Measurements from ENCODE around the gene GRK1. TPM values are rescaled to one million over a fixed set of nuclear protein-coding genes. Genes with fewer than 3 reads are reported as not detected.

The GRK1 gene
- total RNA-seq, 2 experiments from 2014 or later, result not detected

DNA sequence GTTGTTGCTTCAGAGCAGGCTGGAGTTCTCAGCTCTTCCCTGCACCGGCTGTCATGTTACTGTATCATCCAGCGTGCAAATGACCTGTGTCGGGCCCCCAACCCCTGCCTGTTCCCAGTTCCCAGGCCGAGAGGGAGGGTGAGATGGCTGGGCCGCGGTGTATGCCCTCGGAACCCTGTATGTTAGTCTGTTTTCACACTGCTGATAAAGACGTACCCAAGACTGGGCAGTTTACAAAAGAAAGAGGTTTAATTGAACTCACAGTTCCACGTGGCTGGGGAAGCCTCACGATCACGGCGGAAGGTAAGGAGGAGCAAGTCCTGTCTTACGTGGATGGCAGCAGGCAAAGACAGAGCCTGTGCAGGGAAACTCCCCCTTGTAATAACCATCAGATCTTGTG is 102.9 kb downstream of the GRK1 start:
- Histone ChIP-seq H3K36me3 (ENCODE audit: insufficient read depth, low read length) (no peaks in the 10 kb centered on the region), H3K4me1 (ENCODE audit: insufficient read depth, low read length) (no peaks in the 10 kb centered on the region), H3K27ac (ENCODE audit: low read depth in 1 of 2, low read length in 2 of 2) (no peak overlapping the region), H3K4me3 (ENCODE audit: low read length) (no peak overlapping the region), H3K27me3 (ENCODE audit: control insufficient read depth in 1 of 2, insufficient read depth in 2 of 2, low read length in 2 of 2) (peaks cover 0 to under 1% of the 10 kb centered on the region in 2 experiments), H3K9me3 (ENCODE audit: control insufficient read depth in 1 of 2, insufficient read depth in 1 of 2, low read length in 2 of 2) (peaks cover 0 to 2% of the 10 kb centered on the region in 2 experiments)
- DNase-seq (no peak), ATAC-seq (ENCODE audit: poor library complexity) (no peak)
- H3K27ac Mint-ChIP-seq, result no peak overlapping the region
- H3K4me3 Mint-ChIP-seq, result no peak overlapping the region
- H3K4me1 Mint-ChIP-seq (ENCODE audit: low read depth), result no peaks in the 10 kb centered on the region
- CTCF ChIA-PET, result no interaction called here
- peaks cover 14% of the 10 kb centered on the region for H3K27me3 Mint-ChIP-seq
- H3K36me3 Mint-ChIP-seq (ENCODE audit: low read depth), result no peaks in the 10 kb centered on the region
- TF ChIP-seq, protein P1, sequence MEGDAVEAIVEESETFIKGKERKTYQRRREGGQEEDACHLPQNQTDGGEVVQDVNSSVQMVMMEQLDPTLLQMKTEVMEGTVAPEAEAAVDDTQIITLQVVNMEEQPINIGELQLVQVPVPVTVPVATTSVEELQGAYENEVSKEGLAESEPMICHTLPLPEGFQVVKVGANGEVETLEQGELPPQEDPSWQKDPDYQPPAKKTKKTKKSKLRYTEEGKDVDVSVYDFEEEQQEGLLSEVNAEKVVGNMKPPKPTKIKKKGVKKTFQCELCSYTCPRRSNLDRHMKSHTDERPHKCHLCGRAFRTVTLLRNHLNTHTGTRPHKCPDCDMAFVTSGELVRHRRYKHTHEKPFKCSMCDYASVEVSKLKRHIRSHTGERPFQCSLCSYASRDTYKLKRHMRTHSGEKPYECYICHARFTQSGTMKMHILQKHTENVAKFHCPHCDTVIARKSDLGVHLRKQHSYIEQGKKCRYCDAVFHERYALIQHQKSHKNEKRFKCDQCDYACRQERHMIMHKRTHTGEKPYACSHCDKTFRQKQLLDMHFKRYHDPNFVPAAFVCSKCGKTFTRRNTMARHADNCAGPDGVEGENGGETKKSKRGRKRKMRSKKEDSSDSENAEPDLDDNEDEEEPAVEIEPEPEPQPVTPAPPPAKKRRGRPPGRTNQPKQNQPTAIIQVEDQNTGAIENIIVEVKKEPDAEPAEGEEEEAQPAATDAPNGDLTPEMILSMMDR (IDR thresholded peaks at IDR 0.05), result no peak
- intact Hi-C loops (cut with DNase I, micrococcal nuclease), result no loop called here
- POLR2A ChIA-PET, result no interaction called here
- H3K9me3 Mint-ChIP-seq, result peaks cover 2% of the 10 kb centered on the region

DNA sequence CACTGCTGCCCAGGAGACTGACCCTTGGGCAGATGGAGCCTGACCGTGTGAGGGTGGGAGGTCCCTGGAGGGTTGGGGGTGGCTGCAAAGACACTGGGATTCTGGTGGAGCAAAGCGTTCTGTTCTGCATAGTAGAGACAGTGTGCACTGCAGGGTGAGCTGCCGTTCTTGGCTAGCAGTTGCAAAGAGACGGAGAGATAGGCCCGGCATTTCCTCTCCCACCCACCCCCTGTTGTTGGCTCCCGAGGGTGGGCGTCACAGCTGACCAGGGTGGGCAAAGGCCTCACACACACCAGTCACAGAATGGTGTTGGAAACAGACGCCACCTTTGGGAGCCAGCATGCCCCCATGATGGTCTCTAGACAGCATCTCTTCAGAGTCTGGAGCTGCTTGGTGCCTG is 103.4 kb downstream of the GRK1 start:
- DNase-seq (no peak), ATAC-seq (ENCODE audit: poor library complexity) (no peak)
- Histone ChIP-seq H3K27me3 (ENCODE audit: control insufficient read depth in 1 of 2, insufficient read depth in 2 of 2, low read length in 2 of 2) (no peaks in the 10 kb centered on the region), H3K9me3 (ENCODE audit: control insufficient read depth in 1 of 2, insufficient read depth in 1 of 2, low read length in 2 of 2) (peaks cover 0 to 5% of the 10 kb centered on the region in 2 experiments), H3K27ac (ENCODE audit: low read depth in 1 of 2, low read length in 2 of 2) (no peak overlapping the region), H3K4me1 (ENCODE audit: insufficient read depth, low read length) (no peaks in the 10 kb centered on the region), H3K36me3 (ENCODE audit: insufficient read depth, low read length) (no peaks in the 10 kb centered on the region), H3K4me3 (ENCODE audit: low read length) (no peak overlapping the region)
- TF ChIP-seq, protein P1 (IDR thresholded peaks at IDR 0.05), result no peak
- no peak overlapping the region for H3K4me3 Mint-ChIP-seq
- intact Hi-C loops (cut with DNase I, micrococcal nuclease), result no loop called here
- no peak overlapping the region for H3K27ac Mint-ChIP-seq
- H3K36me3 Mint-ChIP-seq (ENCODE audit: low read depth), result no peaks in the 10 kb centered on the region
- ChIA-PET POLR2A (no interaction called here), CTCF (no interaction called here)
- H3K27me3 Mint-ChIP-seq, result peaks cover 8% of the 10 kb centered on the region
- H3K4me1 Mint-ChIP-seq (ENCODE audit: low read depth), result no peaks in the 10 kb centered on the region
- peaks cover 2% of the 10 kb centered on the region for H3K9me3 Mint-ChIP-seq

DNA sequence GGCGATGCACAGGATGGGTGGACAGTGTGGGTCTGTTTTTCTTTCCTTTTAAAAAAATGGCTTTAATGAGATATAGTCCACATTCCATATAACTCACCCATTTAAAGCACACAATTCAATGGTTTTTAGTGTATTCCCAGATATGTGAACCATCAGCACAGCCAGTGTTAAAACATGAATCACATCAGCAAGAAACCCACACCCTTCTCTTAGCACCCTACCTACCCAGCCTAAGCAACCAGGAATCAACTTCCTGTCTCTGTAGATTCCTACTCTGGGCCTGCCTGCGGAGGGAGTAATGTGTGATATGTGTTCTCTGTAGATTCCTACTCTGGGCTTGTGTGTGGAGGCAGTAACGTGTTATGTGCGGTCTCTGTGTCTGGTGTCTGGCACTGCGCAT is 103.9 kb downstream of the GRK1 start:
- H3K4me1 Mint-ChIP-seq (ENCODE audit: low read depth), result no peaks in the 10 kb centered on the region
- intact Hi-C loops (cut with DNase I, micrococcal nuclease), result no loop called here
- Histone ChIP-seq H3K27me3 (ENCODE audit: control insufficient read depth in 1 of 2, insufficient read depth in 2 of 2, low read length in 2 of 2) (no peaks in the 10 kb centered on the region), H3K27ac (ENCODE audit: low read depth in 1 of 2, low read length in 2 of 2) (no peak overlapping the region), H3K4me1 (ENCODE audit: insufficient read depth, low read length) (no peaks in the 10 kb centered on the region), H3K36me3 (ENCODE audit: insufficient read depth, low read length) (no peaks in the 10 kb centered on the region), H3K9me3 (ENCODE audit: control insufficient read depth in 1 of 2, insufficient read depth in 1 of 2, low read length in 2 of 2) (peaks cover 0 to 5% of the 10 kb centered on the region in 2 experiments), H3K4me3 (ENCODE audit: low read length) (no peak overlapping the region)
- ChIA-PET POLR2A (no interaction called here), CTCF (no interaction called here)
- no peak overlapping the region for H3K27ac Mint-ChIP-seq
- no peak for DNase-seq
- no peak for ATAC-seq (ENCODE audit: poor library complexity)
- H3K27me3 Mint-ChIP-seq, result peaks cover 3% of the 10 kb centered on the region
- TF ChIP-seq, protein P1 (IDR thresholded peaks at IDR 0.05), result no peak
- H3K36me3 Mint-ChIP-seq (ENCODE audit: low read depth), result no peaks in the 10 kb centered on the region
- peaks cover 2% of the 10 kb centered on the region for H3K9me3 Mint-ChIP-seq
- H3K4me3 Mint-ChIP-seq, result no peak overlapping the region
